IMR-90 (cell line): Measurements from ENCODE around the gene CLNK. TPM values are rescaled to one million over a fixed set of nuclear protein-coding genes. Genes with fewer than 3 reads are reported as not detected.

Experiments
- ATAC-seq: fragments of 200-7000 bp; cut with Tn5 transposase; 2 replicates; pipeline ENCODE4 v1.9.1; 2020; ENCODE audit warnings: low read depth, mild to moderate bottlenecking, moderate library complexity
- BruUV-seq: library from RNA; stranded (reverse); fragments of 400-500 nt; replicated peaks from 2 replicates; lab custom pipeline; 2021; lab: Mats Ljungman, UMichigan
- CTCF ChIA-PET: fragments of 300-600 bp; formaldehyde crosslinking; extraction: SDS; loops from one replicate; lab custom pipeline; 2021; ENCODE audit warnings: antibody characterized with exemption; lab: Yijun Ruan, JAX
- POLR2A ChIA-PET: fragments of 300-600 bp; sonication (Branson Sonifier 250); formaldehyde crosslinking; loops from one replicate; lab custom pipeline; 2022; ENCODE audit warnings: antibody characterized with exemption; ENCODE audit not compliant: unreplicated experiment; lab: Charles Lee
- DNase-seq: peaks from one replicate; pipeline ENCODE4 v3.0.0; 2013
- H2AFZ ChIP-seq: replicated peaks from 2 replicates; pipeline ENCODE3; 2013; ENCODE audit warnings: low read length, mild to moderate bottlenecking; ENCODE audit not compliant: poor library complexity
- H2AK5ac ChIP-seq: 2 replicates; pipeline ENCODE4 v1.6.1; 2013; ENCODE audit warnings: low read depth, low read length, inconsistent platforms
- H2AK9ac ChIP-seq: replicated peaks from 2 replicates; pipeline ENCODE3; 2013; ENCODE audit warnings: mild to moderate bottlenecking, low read depth, low read length, moderate library complexity; ENCODE audit not compliant: poor library complexity
- H2BK120ac ChIP-seq: 2 replicates; pipeline ENCODE4 v1.6.1; 2013; ENCODE audit warnings: low read depth, low read length, inconsistent platforms
- H2BK15ac ChIP-seq: 3 replicates; pipeline ENCODE4 v1.6.1; 2013; ENCODE audit warnings: low read depth, low read length, inconsistent platforms
- H2BK20ac ChIP-seq: 2 replicates; pipeline ENCODE4 v1.6.1; 2013; ENCODE audit warnings: low read depth, mild to moderate bottlenecking, inconsistent platforms, low read length, moderate library complexity
- H2BK5ac ChIP-seq: 2 replicates; pipeline ENCODE4 v1.6.1; 2013; ENCODE audit warnings: mild to moderate bottlenecking, low read depth, low read length, inconsistent platforms; ENCODE audit not compliant: poor library complexity, severe bottlenecking
- H3K14ac ChIP-seq: replicated peaks from 2 replicates; pipeline ENCODE4 v1.6.1; 2013; ENCODE audit warnings: low read depth, low read length, inconsistent platforms
- H3K18ac ChIP-seq: 2 replicates; pipeline ENCODE4 v1.6.1; 2013; ENCODE audit warnings: low read depth, low read length, control low read depth
- H3K23ac ChIP-seq: 2 replicates; pipeline ENCODE4 v1.6.1; 2013; ENCODE audit warnings: low read depth, low read length, inconsistent platforms
- H3K27ac ChIP-seq: 2 replicates; pipeline ENCODE4 v1.5.1; 2013; ENCODE audit warnings: mild to moderate bottlenecking, control low read depth, low read length; ENCODE audit not compliant: insufficient read depth
- H3K27me3 ChIP-seq: 2 replicates; pipeline ENCODE4 v1.6.1; 2013; ENCODE audit warnings: low read length; ENCODE audit not compliant: control insufficient read depth, insufficient read depth
- H3K36me3 ChIP-seq: 2 replicates; pipeline ENCODE4 v1.6.1; 2013; ENCODE audit warnings: low read length, mixed read lengths; ENCODE audit not compliant: control insufficient read depth, insufficient read depth
- H3K4ac ChIP-seq: 2 replicates; pipeline ENCODE4 v1.6.1; 2013; ENCODE audit warnings: low read depth, low read length, inconsistent platforms
- H3K4me1 ChIP-seq: 2 replicates; pipeline ENCODE4 v1.6.1; 2013; ENCODE audit warnings: low read length, mixed read lengths; ENCODE audit not compliant: control insufficient read depth, insufficient read depth
- H3K4me2 ChIP-seq: 2 replicates; pipeline ENCODE4 v1.6.1; 2013; ENCODE audit warnings: low read depth, mild to moderate bottlenecking, control low read depth, low read length, moderate library complexity
- H3K4me3 ChIP-seq: 2 replicates; pipeline ENCODE4 v1.5.1; 2013; ENCODE audit warnings: low read depth, mild to moderate bottlenecking, control low read depth, low read length, moderate library complexity; ENCODE audit not compliant: insufficient read depth
- H3K56ac ChIP-seq: 2 replicates; pipeline ENCODE4 v1.6.1; 2013; ENCODE audit warnings: low read length, inconsistent platforms; ENCODE audit not compliant: insufficient read depth; ENCODE audit errors: extremely low read depth
- H3K79me1 ChIP-seq, 2 experiments: 2 replicates each; pipeline ENCODE4 v1.6.1; 2013; ENCODE audit warnings: low read length in 2 of 2, inconsistent platforms in 1 of 2, low read depth in 1 of 2
- H3K9ac ChIP-seq: 2 replicates; pipeline ENCODE4 v1.6.1; 2013; ENCODE audit warnings: low read depth, low read length, control low read depth
- H3K9me1 ChIP-seq: 2 replicates; pipeline ENCODE4 v1.6.1; 2013; ENCODE audit warnings: low read length, inconsistent platforms; ENCODE audit not compliant: insufficient read depth
- H3K9me3 ChIP-seq: 2 replicates; pipeline ENCODE4 v1.6.1; 2013; ENCODE audit warnings: low read length; ENCODE audit not compliant: control insufficient read depth, insufficient read depth
- H4K20me1 ChIP-seq: 2 replicates; pipeline ENCODE4 v1.6.1; 2013; ENCODE audit warnings: low read length, inconsistent platforms; ENCODE audit not compliant: insufficient read depth
- H4K5ac ChIP-seq: 2 replicates; pipeline ENCODE4 v1.6.1; 2013; ENCODE audit warnings: mild to moderate bottlenecking, low read depth, low read length, control low read depth
- H4K8ac ChIP-seq, 2 experiments: 2 replicates each; pipeline ENCODE4 v1.6.1; 2013; ENCODE audit warnings: low read depth in 2 of 2, low read length in 2 of 2, control low read depth in 1 of 2, inconsistent platforms in 1 of 2
- H4K91ac ChIP-seq: 2 replicates; pipeline ENCODE4 v1.6.1; 2013; ENCODE audit warnings: low read depth, low read length, inconsistent platforms; ENCODE audit not compliant: insufficient read depth
- CEBPB ChIP-seq: IDR thresholded peaks from 2 replicates; pipeline ENCODE4 v1.6.1; 2012; ENCODE audit warnings: low read depth, low read length, improper control_type of control experiment
- FOS ChIP-seq: fragments of 150-350 bp; IDR thresholded peaks from 2 replicates; pipeline ENCODE4 v1.6.1; 2016; ENCODE audit warnings: low read depth, low read length
- MAFK ChIP-seq: IDR thresholded peaks from 2 replicates; pipeline ENCODE4 v1.6.1; 2012; ENCODE audit warnings: low read depth, low read length, improper control_type of control experiment
- MAZ ChIP-seq: IDR thresholded peaks from 2 replicates; pipeline ENCODE4 v1.6.1; 2012; ENCODE audit warnings: low read depth, mild to moderate bottlenecking, low read length, improper control_type of control experiment, moderate library complexity, borderline replicate concordance
- NFE2L2 ChIP-seq: fragments of 150-350 bp; IDR thresholded peaks from 2 replicates; pipeline ENCODE4 v1.6.1; 2016; ENCODE audit warnings: low read depth, mild to moderate bottlenecking, low read length
- RAD21 ChIP-seq: IDR thresholded peaks from 2 replicates; pipeline ENCODE4 v1.6.1; 2012; ENCODE audit warnings: low read length, improper control_type of control experiment
- RCOR1 ChIP-seq: IDR thresholded peaks from 2 replicates; pipeline ENCODE4 v1.6.1; 2012; ENCODE audit warnings: mild to moderate bottlenecking, low read length, improper control_type of control experiment; ENCODE audit not compliant: insufficient replicate concordance
- USF2 ChIP-seq: fragments of 150-350 bp; IDR thresholded peaks from 2 replicates; pipeline ENCODE4 v1.6.1; 2017; ENCODE audit warnings: mild to moderate bottlenecking, antibody characterized with exemption, low read length, low read depth
- WGBS, 2 experiments: methylation state at CpG; one replicate each; pipeline versions ENCODE4 v1.1.5 to v1.1.7; 2013; ENCODE audit warnings: missing lambda C conversion rate in 2 of 2; ENCODE audit not compliant: insufficient read length in 1 of 2; ENCODE audit errors: extremely low coverage in 2 of 2; 5-methylcytosine and 5-hydroxymethylcytosine counted together
- dilution Hi-C: fragments of 300-500 bp; cut with HindIII; formaldehyde crosslinking; loops from one replicate; pipeline ENCODE4 v1.14.3; 2018; ENCODE audit warnings: low sequenced_read_pairs; ENCODE audit not compliant: unreplicated experiment
- in situ Hi-C: fragments of 300-500 bp; cut with MboI; formaldehyde crosslinking; loops from 3 replicates; pipeline ENCODE4 v1.14.3; 2019; ENCODE audit warnings: low sequenced_read_pairs, inconsistent platforms, mixed read lengths
- intact Hi-C: fragments of 100-400 bp; cut with micrococcal nuclease; formaldehyde crosslinking; loops from 2 replicates; pipeline ENCODE4 v1.10.0; 2022
- polyA plus RNA-seq, 3 experiments: library from polyadenylated mRNA; depleted of rRNA; stranded (reverse); fragments of >200 nt; gene quantifications; 2 replicates each; pipeline ENCODE4 v1.2.3, GENCODE V29; 2012; ENCODE audit warnings: low replicate concordance in 1 of 3
- total RNA-seq: library from RNA; depleted of rRNA; stranded (reverse); fragments of >200 nt; gene quantifications from 2 replicates; pipeline ENCODE4 v1.2.3, GENCODE V29; 2012

CLNK gene
- total and polyA plus RNA-seq, 2 of the 4 experiments (the other 2 are of a cell fraction): not detected

GRCh38 chr4:10629394-10629793 lies 55.2 kb downstream of the CLNK start:
- H4K20me1 ChIP-seq: no peaks in the 10 kb centered on the region
- intact Hi-C loops (no loop called here), dilution Hi-C loops (no loop called here), in situ Hi-C loops (no loop called here)
- H4K8ac ChIP-seq: no peak overlapping the region
- no peaks in the 10 kb centered on the region for H3K9me3 ChIP-seq
- no peak overlapping the region for H2AFZ ChIP-seq
- no peak for DNase-seq
- H2AK5ac ChIP-seq: no peak overlapping the region
- H2AK9ac ChIP-seq: no peak overlapping the region
- no peak overlapping the region for H3K18ac ChIP-seq
- no TSS peak for BruUV-seq
- no peak overlapping the region for H3K27ac ChIP-seq
- H3K23ac ChIP-seq: no peak overlapping the region
- no peak overlapping the region for H3K4ac ChIP-seq
- peaks cover 29% of the 10 kb centered on the region for H3K27me3 ChIP-seq
- H3K4me3 ChIP-seq: no peak overlapping the region
- H3K9me1 ChIP-seq: no peaks in the 10 kb centered on the region
- no peak overlapping the region for H4K91ac ChIP-seq
- H3K56ac ChIP-seq: no peak overlapping the region
- no peak overlapping the region for H2BK20ac ChIP-seq
- H2BK5ac ChIP-seq: no peak overlapping the region
- H3K4me2 ChIP-seq: no peak overlapping the region
- POLR2A ChIA-PET: no interaction called here
- H3K9ac ChIP-seq: no peak overlapping the region
- WGBS, 2 experiments: 100% methylated on average over 3 of the region's 4 CpGs; no CpG with 5 or more reads in 1 of the 2 experiments
- no peak for ATAC-seq
- no peaks in the 10 kb centered on the region for H3K79me1 ChIP-seq
- no peak overlapping the region for H2BK120ac ChIP-seq
- H3K4me1 ChIP-seq: no peaks in the 10 kb centered on the region
- TF ChIP-seq FOS (no peak), CEBPB (no peak), RCOR1 (no peak), USF2 (no peak), NFE2L2 (no peak), MAZ (no peak), MAFK (no peak), RAD21 (no peak)
- CTCF ChIA-PET: no interaction called here
- no peaks in the 10 kb centered on the region for H3K36me3 ChIP-seq
- no peak overlapping the region for H4K5ac ChIP-seq
- H3K14ac ChIP-seq: no peak overlapping the region
- H2BK15ac ChIP-seq: no peak overlapping the region
